ENCODE measurements around the gene CCDC60.

CCDC60 gene

DNA sequence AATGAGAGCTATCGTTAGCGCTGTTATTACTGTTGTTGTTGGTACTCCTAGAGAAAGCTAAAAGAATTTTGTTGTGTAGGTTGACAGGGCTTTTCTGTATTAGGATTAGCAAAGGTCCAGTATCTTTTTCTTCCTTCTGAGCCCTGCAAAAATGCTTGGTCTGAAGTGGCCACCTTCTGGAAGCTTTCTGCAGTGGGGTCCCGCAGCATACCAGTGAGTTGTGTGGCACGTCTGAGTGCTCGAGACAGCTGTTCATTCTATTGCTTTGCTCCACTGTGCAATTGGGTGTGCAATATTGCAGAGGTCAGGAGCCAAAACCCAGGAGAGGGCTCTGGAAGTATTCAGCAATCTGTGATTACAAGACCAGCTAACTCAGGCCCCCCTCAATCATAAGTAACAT is 57.1 kb downstream of the CCDC60 start:
- no peak overlapping the region for H3K27ac Mint-ChIP-seq
- H3K27me3 Mint-ChIP-seq (ENCODE audit: low read depth): peaks cover 19% of the 10 kb centered on the region
- H3K36me3 Mint-ChIP-seq (ENCODE audit: low read depth): no peaks in the 10 kb centered on the region
- H3K9me3 Mint-ChIP-seq: peaks cover 9% of the 10 kb centered on the region
- peaks cover 6% of the 10 kb centered on the region for H3K4me1 Mint-ChIP-seq
- H3K4me3 Mint-ChIP-seq: no peak overlapping the region
- no peak for TF ChIP-seq CTCF (IDR thresholded peaks at IDR 0.05; ENCODE audit: unreplicated experiment in 3 of 3)

DNA sequence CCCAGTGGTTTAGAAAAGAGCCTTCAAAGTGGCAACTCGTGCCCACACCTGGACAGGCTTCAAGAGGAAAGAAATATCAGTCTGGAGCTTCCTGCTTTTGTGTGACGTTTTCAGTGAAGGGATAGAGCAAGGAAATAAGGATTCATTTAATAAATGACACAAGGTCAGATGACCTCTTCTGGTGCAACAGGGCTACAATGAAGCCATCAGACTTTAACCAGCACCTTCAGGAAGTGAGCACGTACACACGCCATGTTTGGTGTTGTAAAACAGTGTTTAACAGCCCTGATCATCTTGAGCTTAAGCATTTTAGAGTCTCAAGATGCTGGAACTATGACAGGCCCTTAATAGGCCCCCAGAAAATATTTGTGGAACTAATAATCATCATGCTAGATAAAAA is 59.1 kb downstream of the CCDC60 start:
- Mint-ChIP-seq H3K9me3 (peaks cover 12% of the 10 kb centered on the region), H3K4me3 (no peak overlapping the region), H3K4me1 (peaks cover 6% of the 10 kb centered on the region), H3K27me3 (ENCODE audit: low read depth) (peaks cover 13% of the 10 kb centered on the region), H3K27ac (peak overlapping the region in 1 of 3 experiments; percentile 54), H3K36me3 (ENCODE audit: low read depth) (no peaks in the 10 kb centered on the region)
- TF ChIP-seq CTCF (IDR thresholded peaks at IDR 0.05; ENCODE audit: unreplicated experiment in 3 of 3): no peak

DNA sequence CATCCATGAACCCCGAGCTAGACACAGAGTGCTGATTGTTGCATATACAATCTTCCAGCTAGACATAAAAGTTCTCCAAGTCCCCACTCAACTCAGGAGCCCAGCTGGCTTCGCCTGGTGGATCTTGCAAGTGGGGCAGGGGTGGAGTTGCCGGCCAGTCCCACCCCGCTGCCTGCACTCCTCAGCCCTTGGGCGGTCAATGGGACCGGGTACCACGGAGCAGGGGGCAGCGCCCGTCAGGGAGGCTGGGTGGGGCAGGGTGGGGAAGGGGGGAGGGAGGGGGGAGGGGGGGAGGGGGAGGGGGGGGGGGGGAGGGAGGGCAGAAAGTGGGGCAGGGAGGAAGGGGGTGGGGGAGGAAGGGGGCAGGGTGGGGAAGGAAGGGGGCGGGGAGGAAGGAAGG is 63.0 kb downstream of the CCDC60 start:
- Mint-ChIP-seq H3K9me3 (peaks cover 13% of the 10 kb centered on the region), H3K36me3 (ENCODE audit: low read depth) (no peaks in the 10 kb centered on the region), H3K27me3 (ENCODE audit: low read depth) (peaks cover 10% of the 10 kb centered on the region), H3K4me3 (no peak overlapping the region), H3K4me1 (no peaks in the 10 kb centered on the region), H3K27ac (no peak overlapping the region)
- TF ChIP-seq CTCF (IDR thresholded peaks at IDR 0.05; ENCODE audit: unreplicated experiment in 3 of 3): no peak

DNA sequence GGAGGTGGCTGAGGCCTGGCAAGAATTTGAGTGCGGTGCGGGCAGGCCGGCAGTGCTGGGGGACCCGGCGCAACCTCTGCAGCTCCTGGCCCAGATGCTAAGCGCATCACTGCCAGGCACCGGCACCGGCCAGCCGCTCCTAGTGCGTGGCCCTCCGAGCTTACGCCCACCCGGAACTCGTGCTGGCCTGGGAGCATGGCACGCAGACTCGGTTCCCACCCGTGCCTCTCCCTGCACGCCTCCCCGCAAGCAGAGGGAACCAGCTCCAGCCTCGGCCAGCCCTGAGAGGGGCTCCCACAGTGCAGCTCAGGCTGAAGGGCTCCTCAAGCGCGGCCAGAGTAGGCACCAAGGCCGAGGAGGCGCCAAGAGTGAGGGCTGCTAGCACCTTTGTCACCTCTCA is 63.7 kb downstream of the CCDC60 start:
- Mint-ChIP-seq H3K36me3 (ENCODE audit: low read depth) (no peaks in the 10 kb centered on the region), H3K27me3 (ENCODE audit: low read depth) (peaks cover 12% of the 10 kb centered on the region), H3K9me3 (peaks cover 13% of the 10 kb centered on the region), H3K4me3 (no peak overlapping the region), H3K27ac (no peak overlapping the region), H3K4me1 (no peaks in the 10 kb centered on the region)
- no peak for TF ChIP-seq CTCF (IDR thresholded peaks at IDR 0.05; ENCODE audit: unreplicated experiment in 3 of 3)

GRCh38 chr12:119399301-119399700 is 64.8 kb downstream of the CCDC60 start:
- H3K27me3 Mint-ChIP-seq (ENCODE audit: low read depth): peaks cover 18% of the 10 kb centered on the region
- H3K4me3 Mint-ChIP-seq: no peak overlapping the region
- H3K36me3 Mint-ChIP-seq (ENCODE audit: low read depth): no peaks in the 10 kb centered on the region
- peaks cover 13% of the 10 kb centered on the region for H3K9me3 Mint-ChIP-seq
- H3K4me1 Mint-ChIP-seq: no peaks in the 10 kb centered on the region
- TF ChIP-seq CTCF (IDR thresholded peaks at IDR 0.05; ENCODE audit: unreplicated experiment in 3 of 3): no peak
- no peak overlapping the region for H3K27ac Mint-ChIP-seq

- no peak overlapping the region for H3K4me3 Mint-ChIP-seq
- H3K27ac Mint-ChIP-seq: no peak overlapping the region
- no peaks in the 10 kb centered on the region for H3K4me1 Mint-ChIP-seq
- peaks cover 27% of the 10 kb centered on the region for H3K27me3 Mint-ChIP-seq (ENCODE audit: low read depth)
- no peaks in the 10 kb centered on the region for H3K9me3 Mint-ChIP-seq
- H3K36me3 Mint-ChIP-seq (ENCODE audit: low read depth): no peaks in the 10 kb centered on the region
- TF ChIP-seq CTCF (IDR thresholded peaks at IDR 0.05; ENCODE audit: unreplicated experiment in 3 of 3): no peak
Observed at GRCh38 chr12:119406308-119406707, 71.8 kb downstream of the CCDC60 start.
